ENCODE results near the gene IFI27L1.

IFI27L1 gene

DNA sequence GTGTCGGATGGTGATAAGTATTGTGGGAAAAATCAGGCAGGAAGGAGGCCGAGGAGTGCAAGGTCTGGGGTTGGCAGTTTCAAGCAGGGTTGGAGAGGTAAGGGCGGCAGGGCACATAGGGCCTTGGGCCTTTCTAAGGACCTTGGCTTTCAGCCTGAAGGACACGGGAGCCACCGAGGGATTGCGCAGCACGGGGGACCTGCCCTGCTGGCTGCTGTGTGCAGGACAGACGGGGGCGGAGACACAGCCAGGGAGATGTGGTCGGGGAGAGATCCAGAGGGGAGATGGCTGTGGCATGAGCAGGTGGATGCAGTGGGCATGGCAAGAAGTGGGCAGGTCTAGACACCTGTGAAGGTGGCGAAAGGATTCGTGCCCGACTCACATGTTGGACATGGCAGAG lies 40.3 kb upstream of the IFI27L1 start:
- Histone ChIP-seq H4K91ac (ENCODE audit: low read depth, low read length) (no peak overlapping the region), H2BK5ac (ENCODE audit: low read depth, low read length, poor library complexity) (no peak overlapping the region), H3K18ac (ENCODE audit: low read length) (no peak overlapping the region), H3K9me3 (ENCODE audit: insufficient read depth, low read depth, low read length) (peaks cover 1% of the 10 kb centered on the region), H3K27ac (ENCODE audit: low read depth, low read length) (no peak overlapping the region), H3K36me3 (ENCODE audit: control insufficient read depth in 1 of 2, insufficient read depth in 2 of 2, low read length in 2 of 2) (peaks cover 26 to 31% of the 10 kb centered on the region in 2 experiments), H3K4me3 (ENCODE audit: low read depth, low read length) (no peak overlapping the region), H3K27me3 (ENCODE audit: insufficient read depth, low read length) (no peaks in the 10 kb centered on the region), H3K14ac (ENCODE audit: low read length) (no peak overlapping the region), H3K4me1 (ENCODE audit: control insufficient read depth in 1 of 2, insufficient read depth in 2 of 2, low read length in 2 of 2) (no peaks in the 10 kb centered on the region), H4K8ac (ENCODE audit: low read depth, low read length) (no peak overlapping the region), H2AFZ (ENCODE audit: insufficient read depth, low read length, poor library complexity) (no peak overlapping the region), H2AK5ac (ENCODE audit: low read length) (no peak overlapping the region), H3K4ac (ENCODE audit: low read depth, low read length) (no peak overlapping the region), H3K9ac (ENCODE audit: low read length) (no peak overlapping the region), H2BK120ac (ENCODE audit: insufficient read depth, low read length, poor library complexity) (no peak overlapping the region), H3K4me2 (ENCODE audit: low read length) (no peak overlapping the region), H3K23ac (ENCODE audit: low read length) (no peak overlapping the region), H2BK12ac (ENCODE audit: low read length) (no peak overlapping the region), H4K12ac (ENCODE audit: low read depth, low read length) (no peak overlapping the region), H3K79me2 (ENCODE audit: control insufficient read depth, insufficient read depth, low read length, poor library complexity) (no peaks in the 10 kb centered on the region), H3K79me1 (ENCODE audit: low read length) (no peaks in the 10 kb centered on the region)
- WGBS (ENCODE audit: extremely low coverage, insufficient coverage, insufficient read length): no CpG with 5 or more reads among the region's 13 CpGs
- no peak for DNase-seq

DNA sequence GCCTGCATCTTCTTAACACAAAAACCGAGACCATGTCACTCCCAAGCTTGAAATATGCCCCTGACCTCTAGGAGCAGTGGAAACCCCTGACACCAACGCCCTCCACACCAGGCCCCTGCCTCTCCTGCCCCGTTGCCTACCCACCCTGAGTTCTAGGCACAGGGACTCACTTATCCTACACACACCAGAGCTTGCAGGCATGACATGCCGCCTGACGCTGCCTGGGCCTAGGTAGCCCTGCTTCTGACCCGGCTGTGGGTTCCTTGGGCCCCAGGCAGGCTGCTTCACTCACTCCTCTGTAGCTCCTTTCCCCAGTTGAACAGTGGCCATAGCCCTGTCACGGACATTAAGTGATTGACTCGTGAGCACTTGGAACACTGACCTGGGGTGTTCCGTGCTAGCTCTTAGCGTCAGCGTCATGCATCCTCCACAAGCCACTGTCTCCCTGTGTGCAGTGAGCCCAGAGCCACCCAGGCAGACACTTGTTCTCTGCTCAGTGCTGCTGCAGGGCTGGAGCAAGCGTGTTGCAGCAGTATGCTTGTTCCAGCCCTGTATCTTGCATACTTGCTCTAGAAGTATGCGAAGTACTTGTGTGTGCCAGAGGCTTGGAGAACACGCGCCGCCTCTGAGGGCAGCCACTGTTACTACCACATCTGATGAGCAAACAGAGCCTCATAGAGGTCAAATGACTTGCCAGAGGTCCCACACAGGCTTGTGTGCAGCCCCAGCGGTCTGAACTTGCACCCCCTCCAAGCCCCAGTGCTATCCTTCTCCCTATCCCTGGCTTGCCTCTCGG lies 39.4 kb upstream of the IFI27L1 start:
- whole genome bisulfite sequencing (ENCODE audit: extremely low coverage, insufficient coverage, insufficient read length): no CpG with 5 or more reads among the region's 18 CpGs
- Histone ChIP-seq H3K4me1 (ENCODE audit: control insufficient read depth in 1 of 2, insufficient read depth in 2 of 2, low read length in 2 of 2) (no peaks in the 10 kb centered on the region), H2AFZ (ENCODE audit: insufficient read depth, low read length, poor library complexity) (no peak overlapping the region), H3K18ac (ENCODE audit: low read length) (no peak overlapping the region), H3K23ac (ENCODE audit: low read length) (no peak overlapping the region), H3K27ac (ENCODE audit: low read depth, low read length) (no peak overlapping the region), H3K27me3 (ENCODE audit: insufficient read depth, low read length) (no peaks in the 10 kb centered on the region), H2BK120ac (ENCODE audit: insufficient read depth, low read length, poor library complexity) (no peak overlapping the region), H2AK5ac (ENCODE audit: low read length) (no peak overlapping the region), H3K9me3 (ENCODE audit: insufficient read depth, low read depth, low read length) (peaks cover 1% of the 10 kb centered on the region), H4K8ac (ENCODE audit: low read depth, low read length) (no peak overlapping the region), H3K4ac (ENCODE audit: low read depth, low read length) (no peak overlapping the region), H2BK5ac (ENCODE audit: low read depth, low read length, poor library complexity) (no peak overlapping the region), H3K9ac (ENCODE audit: low read length) (no peak overlapping the region), H2BK12ac (ENCODE audit: low read length) (no peak overlapping the region), H4K12ac (ENCODE audit: low read depth, low read length) (no peak overlapping the region), H3K14ac (ENCODE audit: low read length) (no peak overlapping the region), H3K79me2 (ENCODE audit: control insufficient read depth, insufficient read depth, low read length, poor library complexity) (no peaks in the 10 kb centered on the region), H4K91ac (ENCODE audit: low read depth, low read length) (no peak overlapping the region), H3K4me3 (ENCODE audit: low read depth, low read length) (no peak overlapping the region), H3K79me1 (ENCODE audit: low read length) (no peaks in the 10 kb centered on the region), H3K36me3 (ENCODE audit: control insufficient read depth in 1 of 2, insufficient read depth in 2 of 2, low read length in 2 of 2) (peaks cover 29 to 35% of the 10 kb centered on the region in 2 experiments), H3K4me2 (ENCODE audit: low read length) (no peak overlapping the region)
- peak in 1 of 2 donors; percentile 65 for DNase-seq

DNA sequence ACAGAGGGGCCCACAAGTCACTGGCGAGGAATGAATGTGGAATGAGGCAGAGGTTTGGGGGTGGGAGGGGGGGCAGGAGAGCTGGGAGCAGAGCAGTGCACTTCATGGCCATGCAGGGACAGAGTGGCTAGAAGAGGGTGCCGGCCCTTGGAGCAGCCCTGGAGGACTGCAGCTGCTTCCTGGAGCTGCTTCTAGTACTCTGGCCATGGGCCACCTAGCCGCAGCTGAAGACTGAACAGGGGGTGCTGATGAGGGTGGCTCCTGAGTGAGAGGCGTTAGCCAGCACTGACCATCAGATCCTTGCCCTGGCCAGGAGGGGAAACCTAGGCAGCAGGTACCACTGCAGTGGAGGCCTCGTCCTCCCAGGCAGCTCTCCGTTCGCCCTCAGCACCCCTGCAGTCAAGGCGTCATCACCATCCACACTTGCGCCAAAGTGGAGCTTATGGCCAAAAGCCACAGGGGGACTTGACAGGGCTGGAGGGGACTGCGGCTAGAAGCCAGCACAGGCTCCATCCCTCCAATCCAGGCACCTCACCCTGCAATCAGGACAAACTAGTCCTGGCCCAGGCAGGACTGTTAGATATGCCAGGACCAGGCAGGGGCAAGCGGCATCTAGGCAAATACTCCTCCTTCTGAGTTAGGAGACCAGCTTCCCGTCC lies 38.5 kb upstream of the IFI27L1 start:
- no peak overlapping the region for H4K91ac ChIP-seq (ENCODE audit: low read depth, low read length)
- WGBS (ENCODE audit: extremely low coverage, insufficient coverage, insufficient read length): no CpG with 5 or more reads among the region's 12 CpGs
- H4K12ac ChIP-seq (ENCODE audit: low read depth, low read length): no peak overlapping the region

DNA sequence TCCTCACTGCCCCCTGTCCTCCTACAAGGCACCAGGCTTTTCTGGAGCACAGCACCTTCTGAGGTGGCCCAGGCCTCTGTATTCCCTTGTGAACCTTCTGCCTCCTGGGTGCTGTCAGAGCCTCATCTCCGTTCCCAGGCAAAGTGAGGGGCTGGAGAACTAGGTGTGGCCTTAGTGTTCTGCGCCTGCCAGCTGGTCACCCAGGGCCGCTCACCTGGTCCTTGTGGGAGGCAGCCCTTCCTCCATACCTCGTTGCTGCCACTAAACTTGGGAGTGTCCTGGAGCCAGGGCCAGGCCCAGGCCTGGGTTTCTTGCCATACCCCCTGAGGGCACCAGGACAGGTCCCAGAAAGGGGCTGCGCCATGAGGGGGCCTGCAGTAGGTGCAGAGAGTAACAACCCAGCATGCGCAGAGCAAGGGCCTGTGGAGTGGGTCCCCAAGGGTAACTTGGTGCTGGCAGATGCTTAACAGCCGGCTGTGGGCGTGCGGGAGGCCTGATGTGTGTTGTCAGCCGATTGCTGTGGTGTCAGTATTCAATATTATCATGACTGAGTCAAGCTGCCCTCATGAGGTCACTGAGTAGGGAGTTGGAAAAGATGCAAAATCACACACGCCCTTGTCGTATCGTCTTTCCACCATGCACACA lies 37.9 kb upstream of the IFI27L1 start:
- Histone ChIP-seq H4K91ac (ENCODE audit: low read depth, low read length) (no peak overlapping the region), H4K12ac (ENCODE audit: low read depth, low read length) (no peak overlapping the region), H3K27ac (ENCODE audit: low read depth, low read length) (no peak overlapping the region), H4K8ac (ENCODE audit: low read depth, low read length) (no peak overlapping the region), H3K4me2 (ENCODE audit: low read length) (no peak overlapping the region), H3K4me1 (ENCODE audit: control insufficient read depth in 1 of 2, insufficient read depth in 2 of 2, low read length in 2 of 2) (no peaks in the 10 kb centered on the region), H3K79me2 (ENCODE audit: control insufficient read depth, insufficient read depth, low read length, poor library complexity) (no peaks in the 10 kb centered on the region), H3K18ac (ENCODE audit: low read length) (no peak overlapping the region), H2BK12ac (ENCODE audit: low read length) (no peak overlapping the region), H3K4me3 (ENCODE audit: low read depth, low read length) (no peak overlapping the region), H3K14ac (ENCODE audit: low read length) (no peak overlapping the region), H3K36me3 (ENCODE audit: control insufficient read depth in 1 of 2, insufficient read depth in 2 of 2, low read length in 2 of 2) (peaks cover 42 to 43% of the 10 kb centered on the region in 2 experiments), H3K27me3 (ENCODE audit: insufficient read depth, low read length) (no peaks in the 10 kb centered on the region), H3K4ac (ENCODE audit: low read depth, low read length) (no peak overlapping the region), H3K79me1 (ENCODE audit: low read length) (no peaks in the 10 kb centered on the region), H2BK5ac (ENCODE audit: low read depth, low read length, poor library complexity) (no peak overlapping the region), H2BK120ac (ENCODE audit: insufficient read depth, low read length, poor library complexity) (no peak overlapping the region), H3K23ac (ENCODE audit: low read length) (no peak overlapping the region), H3K9ac (ENCODE audit: low read length) (no peak overlapping the region), H3K9me3 (ENCODE audit: insufficient read depth, low read depth, low read length) (peaks cover 1% of the 10 kb centered on the region), H2AK5ac (ENCODE audit: low read length) (no peak overlapping the region), H2AFZ (ENCODE audit: insufficient read depth, low read length, poor library complexity) (no peak overlapping the region)
- no CpG with 5 or more reads among the region's 13 CpGs for WGBS (ENCODE audit: extremely low coverage, insufficient coverage, insufficient read length)
- no peak for DNase-seq

More for the DNA sequence above, 38.5 kb upstream of the IFI27L1 start:
- H3K27me3 ChIP-seq (ENCODE audit: insufficient read depth, low read length): no peaks in the 10 kb centered on the region
- DNase-seq: no peak
- no peak overlapping the region for H3K14ac ChIP-seq (ENCODE audit: low read length)
- no peak overlapping the region for H3K23ac ChIP-seq (ENCODE audit: low read length)
- no peaks in the 10 kb centered on the region for H3K4me1 ChIP-seq (ENCODE audit: control insufficient read depth in 1 of 2, insufficient read depth in 2 of 2, low read length in 2 of 2)
- no peak overlapping the region for H3K9ac ChIP-seq (ENCODE audit: low read length)
- no peak overlapping the region for H3K27ac ChIP-seq (ENCODE audit: low read depth, low read length)
- no peak overlapping the region for H3K4me2 ChIP-seq (ENCODE audit: low read length)
- no peak overlapping the region for H2BK12ac ChIP-seq (ENCODE audit: low read length)
- H3K36me3 ChIP-seq (ENCODE audit: control insufficient read depth in 1 of 2, insufficient read depth in 2 of 2, low read length in 2 of 2): peaks cover 37 to 41% of the 10 kb centered on the region in 2 experiments
- H3K79me1 ChIP-seq (ENCODE audit: low read length): no peaks in the 10 kb centered on the region
- no peak overlapping the region for H2AFZ ChIP-seq (ENCODE audit: insufficient read depth, low read length, poor library complexity)
- no peak overlapping the region for H3K18ac ChIP-seq (ENCODE audit: low read length)
- no peak overlapping the region for H2AK5ac ChIP-seq (ENCODE audit: low read length)
- peak overlapping the region; percentile 24 for H3K4me3 ChIP-seq (ENCODE audit: low read depth, low read length)
- peaks cover 1% of the 10 kb centered on the region for H3K9me3 ChIP-seq (ENCODE audit: insufficient read depth, low read depth, low read length)
- H2BK120ac ChIP-seq (ENCODE audit: insufficient read depth, low read length, poor library complexity): no peak overlapping the region
- H4K8ac ChIP-seq (ENCODE audit: low read depth, low read length): no peak overlapping the region
- no peaks in the 10 kb centered on the region for H3K79me2 ChIP-seq (ENCODE audit: control insufficient read depth, insufficient read depth, low read length, poor library complexity)
- H2BK5ac ChIP-seq (ENCODE audit: low read depth, low read length, poor library complexity): no peak overlapping the region
- no peak overlapping the region for H3K4ac ChIP-seq (ENCODE audit: low read depth, low read length)

Data from trophoblast cell (in vitro differentiated cells and primary cell).